HG02840 (cell line): Measurements from ENCODE around the gene PTP4A2.

Experiments used
- ATAC-seq: cut with Tn5 transposase; IDR thresholded peaks from one replicate; pipeline ENCODE4 v1.9.1; 2021; ENCODE audit warnings: mild to moderate bottlenecking, moderate library complexity, moderate number of reproducible peaks; ENCODE audit not compliant: unreplicated experiment, low FRiP score

Gene PTP4A2

GRCh38 chr1:31938184-31938975 lies at the start of gene PTP4A2:
PTP4A2 (minus strand) TSS chr1:31938368; CDS start chr1:31919065, 19,303 bp downstream.
- ATAC-seq = peak; percentile 83

DNA sequence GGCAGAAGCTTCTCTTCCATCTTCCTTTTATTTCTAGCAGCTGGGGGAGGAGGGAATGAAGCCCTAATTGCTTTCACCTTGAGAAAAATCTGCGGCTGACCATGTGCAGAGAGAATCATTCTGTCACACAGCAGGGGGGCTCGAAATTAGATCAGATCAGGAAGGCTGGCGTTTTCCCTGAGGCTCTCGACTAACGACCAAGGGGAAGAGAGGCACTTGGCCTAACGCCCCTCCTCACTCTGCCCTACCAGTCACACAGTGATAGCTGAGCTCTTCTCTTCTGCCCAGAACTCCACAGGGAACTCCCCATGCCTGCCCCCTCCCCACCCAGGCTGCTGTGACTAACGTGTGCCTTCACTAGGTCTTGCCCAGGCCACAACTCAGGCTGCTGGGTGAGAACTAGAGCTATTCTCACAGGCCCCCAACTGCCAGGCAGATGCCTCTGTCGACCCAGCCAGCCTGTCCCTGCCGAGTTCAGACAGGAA lies 49.0 kb upstream of the PTP4A2 start:
- no peak for ATAC-seq

- ATAC-seq = no peak
Measured at GRCh38 chr1:31985430-31985829, 47.3 kb upstream of the PTP4A2 start.

GRCh38 chr1:31984419-31985347 lies 46.5 kb upstream of the PTP4A2 start:
- no peak for ATAC-seq

DNA sequence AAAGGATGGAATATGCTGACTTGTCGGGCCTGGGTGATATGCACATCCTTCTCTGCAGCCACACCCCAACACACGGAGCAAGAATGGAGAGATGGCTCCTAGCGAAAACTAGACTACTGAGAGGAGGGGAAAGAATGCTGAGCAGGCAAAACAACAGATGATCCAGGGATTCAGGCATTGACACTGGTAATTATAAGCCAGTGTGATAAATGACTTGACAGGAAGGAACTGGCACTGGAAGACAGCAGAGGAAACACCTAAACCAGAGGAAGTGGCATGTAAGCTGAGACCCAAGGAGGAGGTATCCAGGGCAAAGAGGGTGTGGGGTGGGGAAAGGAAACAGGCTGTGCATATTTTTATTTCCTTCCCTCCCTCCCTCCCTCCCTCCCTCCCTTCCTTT lies 43.8 kb upstream of the PTP4A2 start:
- ATAC-seq = no peak

- no peak for ATAC-seq
Measured at GRCh38 chr1:31981456-31981839, 43.3 kb upstream of the PTP4A2 start.

DNA sequence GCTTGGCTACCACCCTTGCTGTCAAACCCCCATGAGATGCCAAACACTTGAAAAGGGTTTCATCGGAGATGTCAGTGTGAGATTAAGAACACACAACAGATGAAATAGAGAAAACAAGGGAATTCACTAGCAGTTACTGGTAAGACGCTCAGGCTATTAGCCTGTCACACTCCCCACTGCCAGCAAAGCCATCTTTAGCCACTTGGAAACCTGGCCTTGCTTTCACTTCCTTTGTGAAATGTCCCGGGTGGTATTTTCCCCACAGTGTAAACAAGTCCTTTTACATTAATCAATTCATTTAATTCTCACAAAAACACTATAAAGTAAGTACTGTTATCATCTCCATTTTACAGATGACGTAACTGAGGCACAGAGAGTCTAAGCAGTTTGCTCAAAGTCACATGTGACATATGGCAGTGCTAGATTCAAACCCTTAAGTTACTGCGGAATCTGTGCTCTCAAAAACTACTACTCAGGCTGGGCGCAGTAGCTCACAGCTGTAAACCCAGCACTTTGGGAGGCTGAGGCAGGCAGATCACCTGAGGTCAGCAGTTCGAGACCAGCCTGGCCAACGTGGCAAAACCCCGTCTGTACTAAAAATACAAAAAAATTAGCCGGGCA lies 42.8 kb upstream of the PTP4A2 start:
- ATAC-seq = no peak

GRCh38 chr1:31978843-31979400 lies 40.8 kb upstream of the PTP4A2 start:
- ATAC-seq = no peak

- ATAC-seq = no peak
Measured at GRCh38 chr1:31977385-31978131, 39.4 kb upstream of the PTP4A2 start.

DNA sequence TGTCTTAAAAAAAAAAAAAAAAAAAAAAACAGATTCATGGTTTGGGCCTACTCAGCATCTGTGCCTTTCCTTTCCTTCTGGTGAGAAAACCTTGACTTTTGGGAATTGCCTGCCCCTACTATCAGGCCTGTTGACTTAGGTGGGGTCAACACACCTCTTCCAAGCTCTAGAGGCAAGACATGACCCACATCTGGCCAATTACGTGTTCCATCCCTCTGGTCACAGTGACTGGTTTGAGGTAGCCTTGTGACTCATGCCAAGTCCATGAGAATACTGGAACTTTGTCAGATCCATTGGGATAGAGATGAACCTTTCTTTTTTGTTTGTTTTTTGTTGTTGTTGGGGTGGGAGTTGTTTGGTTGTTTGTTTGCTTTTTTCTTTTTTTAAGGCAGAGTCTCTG lies 38.2 kb upstream of the PTP4A2 start:
- no peak for ATAC-seq

- no peak for ATAC-seq
Measured at GRCh38 chr1:31970873-31971272, 32.7 kb upstream of the PTP4A2 start.

- ATAC-seq = no peak
Measured at GRCh38 chr1:31961536-31961935, 23.4 kb upstream of the PTP4A2 start.

DNA sequence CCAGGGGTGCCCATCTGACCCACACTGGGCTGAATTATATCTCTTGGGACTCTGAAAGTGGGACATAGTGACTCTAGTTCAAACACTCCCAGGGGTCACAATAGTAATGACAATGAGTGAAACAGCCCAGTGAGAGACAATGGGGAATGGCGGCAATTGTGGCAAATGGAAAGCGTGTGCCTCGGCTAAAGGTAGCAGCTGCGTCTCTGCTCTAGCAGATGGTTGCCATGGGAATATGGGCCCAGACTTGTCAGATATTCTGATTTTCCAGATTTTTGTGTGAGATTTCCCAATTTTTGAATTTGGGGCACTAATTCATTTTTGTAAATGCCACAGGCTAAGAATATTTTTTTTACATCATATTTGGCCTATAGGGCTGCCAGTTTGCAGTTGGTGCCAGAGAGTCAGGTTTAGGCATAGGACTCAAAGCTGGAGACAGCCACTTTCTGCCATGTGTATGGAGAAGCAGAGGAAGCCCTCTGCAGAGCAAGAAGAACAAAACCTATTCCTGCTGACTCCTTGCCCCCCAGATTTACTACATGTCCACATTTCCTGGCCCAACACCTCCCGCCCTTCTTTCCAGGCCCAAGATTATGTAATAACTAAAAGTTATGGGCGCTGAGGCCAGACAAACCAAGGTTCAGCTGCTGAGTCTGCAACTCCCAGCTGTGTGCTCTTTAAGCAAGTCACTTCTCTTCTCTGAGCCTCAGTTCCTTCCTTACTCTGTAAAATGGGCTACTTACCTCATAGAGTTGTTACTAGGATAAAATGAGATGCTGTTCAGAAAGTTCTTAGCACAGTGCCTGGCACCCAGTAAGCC lies 21.6 kb upstream of the PTP4A2 start:
- no peak for ATAC-seq

- ATAC-seq = no peak
Measured at GRCh38 chr1:31957701-31958674, 19.8 kb upstream of the PTP4A2 start.

DNA sequence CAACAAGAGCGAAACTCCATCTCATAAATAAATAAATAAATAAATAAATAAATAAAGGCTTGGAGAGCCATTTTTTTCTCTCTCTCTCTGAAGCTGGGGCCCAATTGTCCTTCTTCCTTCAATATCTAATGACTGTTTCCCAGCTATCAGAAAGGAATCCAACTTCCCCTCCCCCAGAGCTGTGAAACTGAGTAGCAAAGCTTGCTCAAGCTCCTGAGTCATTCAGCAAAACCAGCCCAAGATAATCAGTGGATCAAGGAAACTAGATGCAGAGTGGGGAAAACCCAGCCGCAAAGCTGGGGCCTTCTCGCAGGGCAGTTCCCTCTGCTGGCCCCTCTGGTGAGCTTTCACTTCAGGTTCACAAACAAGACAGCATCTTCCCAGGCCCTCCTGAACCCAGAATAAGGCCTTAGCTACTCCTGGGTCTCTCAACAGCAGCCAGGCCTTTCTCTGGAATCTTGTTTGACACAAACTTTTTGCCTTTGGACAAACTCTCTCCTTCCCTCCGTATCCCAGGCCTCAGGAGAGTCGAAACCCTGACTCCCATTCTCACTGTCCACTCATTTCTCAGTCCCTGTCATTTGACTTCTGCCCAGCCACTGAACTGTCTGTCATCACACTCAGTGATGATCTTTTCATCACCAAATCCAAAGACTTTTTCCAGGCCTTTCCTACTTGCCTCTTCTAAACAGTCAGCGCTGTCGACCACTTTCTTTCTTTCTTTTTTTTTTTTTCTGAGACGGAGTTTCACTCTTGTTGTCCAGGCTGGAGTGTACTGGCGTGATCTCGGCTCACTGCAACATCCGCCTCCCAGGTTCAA lies 18.0 kb upstream of the PTP4A2 start:
- peak; percentile 73 for ATAC-seq

DNA sequence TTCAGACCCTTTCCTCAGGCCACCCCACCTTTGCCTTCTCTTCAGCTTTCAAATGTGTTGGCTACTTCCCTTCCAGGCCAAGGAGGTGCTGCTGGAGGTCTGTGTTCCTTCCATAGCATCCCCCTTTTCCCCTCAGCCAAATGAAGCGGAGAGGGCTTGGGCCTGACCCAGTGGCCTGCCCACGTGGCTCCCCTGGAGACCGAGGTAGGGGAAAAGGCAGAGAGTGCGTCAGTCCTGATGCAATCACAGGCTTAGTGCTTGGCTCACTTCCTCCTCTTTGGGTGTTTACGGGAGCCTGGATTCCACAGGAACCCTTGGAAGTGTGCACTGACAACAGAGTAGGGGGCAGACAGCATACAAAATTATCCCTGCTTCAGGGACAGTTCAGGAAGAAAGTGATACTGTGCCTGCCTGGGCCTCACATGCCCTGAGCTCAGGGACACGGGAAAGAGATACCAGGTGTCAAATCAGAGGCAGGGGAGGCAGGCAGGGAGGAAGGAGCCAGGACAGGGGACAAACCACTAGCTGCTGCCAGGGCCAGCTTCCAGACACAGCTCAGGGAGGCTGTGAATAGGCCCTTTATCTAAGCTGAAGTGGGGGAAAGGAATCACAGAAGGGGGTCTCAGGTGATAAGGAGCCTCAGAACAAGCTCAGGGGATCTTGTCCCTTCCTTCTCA lies 16.6 kb upstream of the PTP4A2 start:
- ATAC-seq = no peak

- no peak for ATAC-seq
Measured at GRCh38 chr1:31952825-31953220, 14.7 kb upstream of the PTP4A2 start.
